A549 (cell line): ENCODE results near the gene ATAT1. TPM values are rescaled to one million over a fixed set of nuclear protein-coding genes. Genes with fewer than 3 reads are reported as not detected.
A peak's percentile ranks its signal among the peaks of the same experiment; 100 is the strongest.

ENCODE experiments used
- ATAC-seq, 2 experiments: fragments of 200-7000 bp in 1 of 2; fragments of >200 bp in 1 of 2; cut with Nextera tagmentation in 1 of 2; cut with Tn5 transposase in 1 of 2; 3 replicates each; pipeline versions ENCODE4 v1.8.0 to v1.9.1; 2018 to 2020; ENCODE audit warnings: mild to moderate bottlenecking in 1 of 2, moderate library complexity in 1 of 2
- CTCF ChIA-PET: fragments of 300-600 bp; sonication (Branson Sonifier 250); formaldehyde crosslinking; extraction: SDS; loops from one replicate; lab custom pipeline; 2021; ENCODE audit warnings: antibody characterized with exemption, inconsistent platforms; lab: Yijun Ruan, JAX
- POLR2A ChIA-PET: fragments of 350-600 bp; formaldehyde crosslinking; extraction: SDS; loops from one replicate; lab custom pipeline; 2021; ENCODE audit warnings: antibody characterized with exemption, inconsistent platforms; lab: Yijun Ruan, JAX
- DNase-seq, 2 experiments: peaks; one replicate each; pipeline versions ENCODE4 v3.0.0 to v3.0.0-alpha.2; 2011 to 2016; ENCODE audit warnings: low read depth in 1 of 2, low spot score in 1 of 2
- FAIRE-seq: peaks from 2 replicates; lab custom pipeline; 2011; peaks lifted over from hg19 to GRCh38; lab: Jason Lieb, UNC
- H3K27ac ChIP-seq, 2 experiments: fragments of >200 bp; sonication (Bioruptor Twin); formaldehyde crosslinking; 3 replicates each; pipeline ENCODE4 v1.5.1; 2016 to 2017
- H3K4me1 ChIP-seq: fragments of >200 bp; sonication (Bioruptor Twin); formaldehyde crosslinking; 3 replicates; pipeline ENCODE4 v1.6.1; 2016
- H3K4me2 ChIP-seq: fragments of >200 bp; sonication (Bioruptor Twin); formaldehyde crosslinking; 3 replicates; pipeline ENCODE4 v1.6.1; 2016
- H3K4me3 ChIP-seq: fragments of >200 bp; sonication (Bioruptor Twin); formaldehyde crosslinking; 3 replicates; pipeline ENCODE4 v1.5.1; 2016
- H3K9me3 ChIP-seq: fragments of >200 bp; sonication (Bioruptor Twin); formaldehyde crosslinking; 3 replicates; pipeline ENCODE4 v1.6.1; 2016
- CHD2 ChIP-seq: fragments of 150-350 bp; IDR thresholded peaks from 2 replicates; pipeline ENCODE4 v1.6.1; 2014; ENCODE audit warnings: low read length; ENCODE audit not compliant: partially characterized antibody
- HES2 ChIP-seq: fragments of >200 bp; sonication (Bioruptor Twin); formaldehyde crosslinking; IDR thresholded peaks from 2 replicates; pipeline ENCODE4 v1.6.1; 2016
- JUN ChIP-seq, 2 experiments: fragments of >200 bp; sonication (Bioruptor Twin); formaldehyde crosslinking; IDR thresholded peaks; 2 replicates in 1 of 2; 3 replicates in 1 of 2; pipeline ENCODE4 v1.6.1; 2016 to 2017
- KDM5A ChIP-seq: fragments of 200-600 bp; sonication (generic); IDR thresholded peaks from 2 replicates; pipeline ENCODE4 v1.6.1; 2016; ENCODE audit warnings: antibody characterized with exemption, mild to moderate bottlenecking
- MAX ChIP-seq: IDR thresholded peaks from 2 replicates; pipeline ENCODE4 v1.6.1; 2012
- PHF8 ChIP-seq: fragments of 200-600 bp; sonication (generic); IDR thresholded peaks from 2 replicates; pipeline ENCODE4 v1.6.1; 2016; ENCODE audit warnings: low read depth, mild to moderate bottlenecking, antibody characterized with exemption, moderate library complexity, borderline replicate concordance
- POLR2A ChIP-seq: IDR thresholded peaks from 2 replicates; pipeline ENCODE4 v1.6.1; 2012; ENCODE audit warnings: mild to moderate bottlenecking, low read length
- RAD21 ChIP-seq, 2 experiments: fragments of >200 bp in 1 of 2; sonication (Bioruptor Twin) in 1 of 2; formaldehyde crosslinking in 1 of 2; IDR thresholded peaks in 1 of 2; conservative IDR thresholded peaks in 1 of 2; 2 replicates in 1 of 2; 3 replicates in 1 of 2; pipeline ENCODE4 v1.6.1; 2012 to 2018; ENCODE audit warnings: inconsistent platforms in 1 of 2
- SMC3 ChIP-seq: fragments of >200 bp; sonication (Bioruptor Twin); formaldehyde crosslinking; IDR thresholded peaks from 3 replicates; pipeline ENCODE4 v1.6.1; 2018; ENCODE audit warnings: inconsistent platforms
- ZNF302 ChIP-seq: fragments of 250-450 bp; sonication (Bioruptor Pico); IDR thresholded peaks from 2 replicates; pipeline ENCODE4 v1.9.0; 2021; ENCODE audit warnings: inconsistent platforms, mild to moderate bottlenecking, moderate library complexity
- WGBS: methylation state at CpG from one replicate; pipeline ENCODE4 v1.1.6; 2017; ENCODE audit errors: missing lambda C conversion rate; 5-methylcytosine and 5-hydroxymethylcytosine counted together
- polyA plus RNA-seq, 4 experiments: library from polyadenylated mRNA; depleted of rRNA in 3 of 4; stranded (reverse); fragments of >200 nt; fragmentation: RNase III in 1 of 4; extraction: RNeasy Plus Mini Kit Qiagen cat#74134 plus additional on column Dnase treatment in 1 of 4; gene quantifications; 2 replicates in 3 of 4; 3 replicates in 1 of 4; pipeline ENCODE4 v1.2.3, GENCODE V29; 2011 to 2017
- TF ChIP-seq, protein P1 (sequence below): IDR thresholded peaks from 2 replicates; pipeline ENCODE4 v1.6.1; 2012
- TF ChIP-seq, protein P2 (sequence below): fragments of 200-600 bp; sonication (generic); IDR thresholded peaks from 2 replicates; pipeline ENCODE4 v1.6.1; 2016; ENCODE audit warnings: antibody characterized with exemption, mild to moderate bottlenecking, moderate library complexity
- TF ChIP-seq, protein P3 (sequence below): fragments of 250-450 bp; sonication (Bioruptor Pico); IDR thresholded peaks from 2 replicates; pipeline ENCODE4 v1.5.0; 2020; ENCODE audit warnings: low read depth, mild to moderate bottlenecking, moderate library complexity
- TF ChIP-seq, protein P4 (sequence below): fragments of >200 bp; sonication (Bioruptor Twin); formaldehyde crosslinking; IDR thresholded peaks from 3 replicates; pipeline ENCODE4 v1.5.1; 2016

Gene ATAT1
- polyA plus RNA-seq, 2 of the 4 experiments (the other 2 are of a cell fraction): 7.4 to 8.6 TPM

- CTCF ChIA-PET: interaction anchor here (0.6 to 17.1 kb wide), 25 partner anchors 8 to 509 kb away, joined by 3 to 539 read pairs (median 4); partner anchors contain the start of genes ATAT1, MDC1 and TUBB
- Histone ChIP-seq H3K27ac (peak within 1 kb of the TSS; percentile 78 to 90), H3K9me3 (no peaks in the 10 kb centered on the region), H3K4me2 (peak within 1 kb of the TSS; percentile 85), H3K4me1 (peaks cover 7% of the 10 kb centered on the region; the same call in 1 of the 3 replicates), H3K4me3 (peak within 1 kb of the TSS; percentile 79)
- ATAC-seq (peak; percentile 89 to 91), FAIRE-seq (no peak), DNase-seq (peak; percentile 82 to 97)
- WGBS: 3% methylated on average over 24 of the region's 57 CpGs
- TF ChIP-seq, protein P1, sequence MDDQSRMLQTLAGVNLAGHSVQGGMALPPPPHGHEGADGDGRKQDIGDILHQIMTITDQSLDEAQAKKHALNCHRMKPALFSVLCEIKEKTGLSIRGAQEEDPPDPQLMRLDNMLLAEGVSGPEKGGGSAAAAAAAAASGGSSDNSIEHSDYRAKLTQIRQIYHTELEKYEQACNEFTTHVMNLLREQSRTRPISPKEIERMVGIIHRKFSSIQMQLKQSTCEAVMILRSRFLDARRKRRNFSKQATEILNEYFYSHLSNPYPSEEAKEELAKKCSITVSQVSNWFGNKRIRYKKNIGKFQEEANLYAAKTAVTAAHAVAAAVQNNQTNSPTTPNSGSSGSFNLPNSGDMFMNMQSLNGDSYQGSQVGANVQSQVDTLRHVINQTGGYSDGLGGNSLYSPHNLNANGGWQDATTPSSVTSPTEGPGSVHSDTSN: 0 out of 2 replicates have a peak, but pooled peaks have one; percentile 57
- TF ChIP-seq SMC3 (peak; percentile 48; the same call in 2 of the 3 replicates), ZNF302 (no peak), KDM5A (peak; percentile 60; the same call in 1 of the 2 replicates), RAD21 (conservative IDR thresholded peaks at IDR 0.05 in 1 of 2, IDR thresholded peaks at IDR 0.05 in 1 of 2) (peak; percentile 47 to 50; a peak in 4 of 5 replicates), PHF8 (0 out of 2 replicates have a peak, but pooled peaks have one; percentile 37), CHD2 (peak; percentile 77), MAX (peak; percentile 73), POLR2A (peak; percentile 24), JUN (IDR thresholded peaks at IDR 0.05) (peak in 1 of 2 experiments; percentile 78; a peak in 2 of 5 replicates), HES2 (no peak)
- TF ChIP-seq, protein P2, sequence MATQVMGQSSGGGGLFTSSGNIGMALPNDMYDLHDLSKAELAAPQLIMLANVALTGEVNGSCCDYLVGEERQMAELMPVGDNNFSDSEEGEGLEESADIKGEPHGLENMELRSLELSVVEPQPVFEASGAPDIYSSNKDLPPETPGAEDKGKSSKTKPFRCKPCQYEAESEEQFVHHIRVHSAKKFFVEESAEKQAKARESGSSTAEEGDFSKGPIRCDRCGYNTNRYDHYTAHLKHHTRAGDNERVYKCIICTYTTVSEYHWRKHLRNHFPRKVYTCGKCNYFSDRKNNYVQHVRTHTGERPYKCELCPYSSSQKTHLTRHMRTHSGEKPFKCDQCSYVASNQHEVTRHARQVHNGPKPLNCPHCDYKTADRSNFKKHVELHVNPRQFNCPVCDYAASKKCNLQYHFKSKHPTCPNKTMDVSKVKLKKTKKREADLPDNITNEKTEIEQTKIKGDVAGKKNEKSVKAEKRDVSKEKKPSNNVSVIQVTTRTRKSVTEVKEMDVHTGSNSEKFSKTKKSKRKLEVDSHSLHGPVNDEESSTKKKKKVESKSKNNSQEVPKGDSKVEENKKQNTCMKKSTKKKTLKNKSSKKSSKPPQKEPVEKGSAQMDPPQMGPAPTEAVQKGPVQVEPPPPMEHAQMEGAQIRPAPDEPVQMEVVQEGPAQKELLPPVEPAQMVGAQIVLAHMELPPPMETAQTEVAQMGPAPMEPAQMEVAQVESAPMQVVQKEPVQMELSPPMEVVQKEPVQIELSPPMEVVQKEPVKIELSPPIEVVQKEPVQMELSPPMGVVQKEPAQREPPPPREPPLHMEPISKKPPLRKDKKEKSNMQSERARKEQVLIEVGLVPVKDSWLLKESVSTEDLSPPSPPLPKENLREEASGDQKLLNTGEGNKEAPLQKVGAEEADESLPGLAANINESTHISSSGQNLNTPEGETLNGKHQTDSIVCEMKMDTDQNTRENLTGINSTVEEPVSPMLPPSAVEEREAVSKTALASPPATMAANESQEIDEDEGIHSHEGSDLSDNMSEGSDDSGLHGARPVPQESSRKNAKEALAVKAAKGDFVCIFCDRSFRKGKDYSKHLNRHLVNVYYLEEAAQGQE: peak; percentile 36; the same call in 1 of the 2 replicates
- TF ChIP-seq, protein P3, sequence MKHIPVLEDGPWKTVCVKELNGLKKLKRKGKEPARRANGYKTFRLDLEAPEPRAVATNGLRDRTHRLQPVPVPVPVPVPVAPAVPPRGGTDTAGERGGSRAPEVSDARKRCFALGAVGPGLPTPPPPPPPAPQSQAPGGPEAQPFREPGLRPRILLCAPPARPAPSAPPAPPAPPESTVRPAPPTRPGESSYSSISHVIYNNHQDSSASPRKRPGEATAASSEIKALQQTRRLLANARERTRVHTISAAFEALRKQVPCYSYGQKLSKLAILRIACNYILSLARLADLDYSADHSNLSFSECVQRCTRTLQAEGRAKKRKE: no peak
- TF ChIP-seq, protein P4, sequence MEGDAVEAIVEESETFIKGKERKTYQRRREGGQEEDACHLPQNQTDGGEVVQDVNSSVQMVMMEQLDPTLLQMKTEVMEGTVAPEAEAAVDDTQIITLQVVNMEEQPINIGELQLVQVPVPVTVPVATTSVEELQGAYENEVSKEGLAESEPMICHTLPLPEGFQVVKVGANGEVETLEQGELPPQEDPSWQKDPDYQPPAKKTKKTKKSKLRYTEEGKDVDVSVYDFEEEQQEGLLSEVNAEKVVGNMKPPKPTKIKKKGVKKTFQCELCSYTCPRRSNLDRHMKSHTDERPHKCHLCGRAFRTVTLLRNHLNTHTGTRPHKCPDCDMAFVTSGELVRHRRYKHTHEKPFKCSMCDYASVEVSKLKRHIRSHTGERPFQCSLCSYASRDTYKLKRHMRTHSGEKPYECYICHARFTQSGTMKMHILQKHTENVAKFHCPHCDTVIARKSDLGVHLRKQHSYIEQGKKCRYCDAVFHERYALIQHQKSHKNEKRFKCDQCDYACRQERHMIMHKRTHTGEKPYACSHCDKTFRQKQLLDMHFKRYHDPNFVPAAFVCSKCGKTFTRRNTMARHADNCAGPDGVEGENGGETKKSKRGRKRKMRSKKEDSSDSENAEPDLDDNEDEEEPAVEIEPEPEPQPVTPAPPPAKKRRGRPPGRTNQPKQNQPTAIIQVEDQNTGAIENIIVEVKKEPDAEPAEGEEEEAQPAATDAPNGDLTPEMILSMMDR: peak; percentile 74
- POLR2A ChIA-PET: interaction anchor here (0.6 to 1.2 kb wide), 5 partner anchors 49 to 68 kb away, joined by 3 to 5 read pairs (median 3); partner anchors contain the start of genes MRPS18B and PPP1R10
Measured at GRCh38 chr6:30672445-30673253, 46.0 kb downstream of the ATAT1 start, which contains the start of gene DHX16. TSS of gene DHX16 (minus strand) at chr6:30673006. CDS start at chr6:30672841, 165 bp downstream.
